ENCODE measurements around the gene RASL12. TPM values are rescaled to one million over a fixed set of nuclear protein-coding genes. Genes with fewer than 3 reads are reported as not detected.

Gene RASL12
- total RNA-seq, 2 donors from 2014 or later, result 27.2 TPM

- DNase-seq, result no peak
- H3K9ac ChIP-seq (ENCODE audit: extremely low read depth, low read length, poor library complexity, severe bottlenecking), result no peak overlapping the region
- H3K4me3 ChIP-seq (ENCODE audit: low read length), result no peak overlapping the region
- Mint-ChIP-seq H3K27ac (no peak overlapping the region), H3K36me3 (ENCODE audit: low read depth) (peaks cover 26% of the 10 kb centered on the region), H3K4me3 (peak overlapping the region; percentile 78), H3K9me3 (no peaks in the 10 kb centered on the region), H3K27me3 (ENCODE audit: insufficient read depth) (peaks cover 5% of the 10 kb centered on the region), H3K4me1 (peaks cover 14% of the 10 kb centered on the region)
- H3K4me1 ChIP-seq (ENCODE audit: control insufficient read depth, insufficient read depth, low read length), result no peaks in the 10 kb centered on the region
- H3K27ac ChIP-seq (ENCODE audit: low read depth, low read length), result no peak overlapping the region
- TF ChIP-seq CTCF (conservative IDR thresholded peaks at IDR 0.05), result no peak
- 89 to 100% methylated on average over 1 of the region's 1 CpG for WGBS, 2 experiments (ENCODE audit: insufficient coverage in 1 of 2, insufficient read length in 1 of 2)
- no peaks in the 10 kb centered on the region for H3K27me3 ChIP-seq (ENCODE audit: control insufficient read depth, insufficient read depth, low read length, poor library complexity, severe bottlenecking)
- H3K9me3 ChIP-seq (ENCODE audit: control insufficient read depth, low read length), result no peaks in the 10 kb centered on the region
- H3K36me3 ChIP-seq (ENCODE audit: control insufficient read depth, insufficient read depth, low read length), result peaks cover 9% of the 10 kb centered on the region
These were observed 40.2 kb downstream of the RASL12 start for GRCh38 chr15:65027593-65027992.

GRCh38 chr15:65026756-65027155 is 41.0 kb downstream of the RASL12 start:
- no peak for TF ChIP-seq CTCF (conservative IDR thresholded peaks at IDR 0.05)
- Histone ChIP-seq H3K36me3 (ENCODE audit: control insufficient read depth, insufficient read depth, low read length) (peaks cover 9% of the 10 kb centered on the region), H3K4me3 (ENCODE audit: low read length) (no peak overlapping the region), H3K27ac (ENCODE audit: low read depth, low read length) (no peak overlapping the region), H3K4me1 (ENCODE audit: control insufficient read depth, insufficient read depth, low read length) (no peaks in the 10 kb centered on the region), H3K27me3 (ENCODE audit: control insufficient read depth, insufficient read depth, low read length, poor library complexity, severe bottlenecking) (no peaks in the 10 kb centered on the region), H3K9ac (ENCODE audit: extremely low read depth, low read length, poor library complexity, severe bottlenecking) (no peak overlapping the region), H3K9me3 (ENCODE audit: control insufficient read depth, low read length) (no peaks in the 10 kb centered on the region)
- Mint-ChIP-seq H3K27me3 (ENCODE audit: insufficient read depth) (peaks cover 5% of the 10 kb centered on the region), H3K27ac (no peak overlapping the region), H3K4me1 (peaks cover 9% of the 10 kb centered on the region), H3K9me3 (no peaks in the 10 kb centered on the region), H3K4me3 (no peak overlapping the region), H3K36me3 (ENCODE audit: low read depth) (peaks cover 26% of the 10 kb centered on the region)
- WGBS, 2 experiments (ENCODE audit: insufficient coverage in 1 of 2, insufficient read length in 1 of 2), result 91 to 100% methylated on average over 2 to 5 of the region's 6 CpGs
- no peak for DNase-seq

GRCh38 chr15:65021488-65021887 is 46.3 kb downstream of the RASL12 start:
- H3K27me3 ChIP-seq (ENCODE audit: control insufficient read depth, insufficient read depth, low read length, poor library complexity, severe bottlenecking), result no peaks in the 10 kb centered on the region
- H3K4me1 ChIP-seq (ENCODE audit: control insufficient read depth, insufficient read depth, low read length), result no peaks in the 10 kb centered on the region
- Mint-ChIP-seq H3K27me3 (ENCODE audit: insufficient read depth) (no peaks in the 10 kb centered on the region), H3K27ac (no peak overlapping the region), H3K4me1 (no peaks in the 10 kb centered on the region), H3K4me3 (no peak overlapping the region), H3K36me3 (ENCODE audit: low read depth) (peaks cover 43% of the 10 kb centered on the region), H3K9me3 (no peaks in the 10 kb centered on the region)
- H3K9ac ChIP-seq (ENCODE audit: extremely low read depth, low read length, poor library complexity, severe bottlenecking), result no peak overlapping the region
- TF ChIP-seq CTCF (conservative IDR thresholded peaks at IDR 0.05), result no peak
- peaks cover 45% of the 10 kb centered on the region for H3K36me3 ChIP-seq (ENCODE audit: control insufficient read depth, insufficient read depth, low read length)
- H3K27ac ChIP-seq (ENCODE audit: low read depth, low read length), result no peak overlapping the region
- H3K9me3 ChIP-seq (ENCODE audit: control insufficient read depth, low read length), result no peaks in the 10 kb centered on the region
- DNase-seq, result no peak
- no peak overlapping the region for H3K4me3 ChIP-seq (ENCODE audit: low read length)

Data from endodermal cell (in vitro differentiated cells).